Kidney glomerular epithelial cell (primary cell): ENCODE measurements around the gene GCNT2.
"Not testable (repeated sequence)": the region's sequence is repeated elsewhere in the genome, so short reads cannot be mapped to it uniquely, and the experiment has no call there.

Source experiments
- DNase-seq: peaks from one replicate; lab custom pipeline; 2025; lab: John Stamatoyannopoulos, UW

Gene GCNT2

DNA sequence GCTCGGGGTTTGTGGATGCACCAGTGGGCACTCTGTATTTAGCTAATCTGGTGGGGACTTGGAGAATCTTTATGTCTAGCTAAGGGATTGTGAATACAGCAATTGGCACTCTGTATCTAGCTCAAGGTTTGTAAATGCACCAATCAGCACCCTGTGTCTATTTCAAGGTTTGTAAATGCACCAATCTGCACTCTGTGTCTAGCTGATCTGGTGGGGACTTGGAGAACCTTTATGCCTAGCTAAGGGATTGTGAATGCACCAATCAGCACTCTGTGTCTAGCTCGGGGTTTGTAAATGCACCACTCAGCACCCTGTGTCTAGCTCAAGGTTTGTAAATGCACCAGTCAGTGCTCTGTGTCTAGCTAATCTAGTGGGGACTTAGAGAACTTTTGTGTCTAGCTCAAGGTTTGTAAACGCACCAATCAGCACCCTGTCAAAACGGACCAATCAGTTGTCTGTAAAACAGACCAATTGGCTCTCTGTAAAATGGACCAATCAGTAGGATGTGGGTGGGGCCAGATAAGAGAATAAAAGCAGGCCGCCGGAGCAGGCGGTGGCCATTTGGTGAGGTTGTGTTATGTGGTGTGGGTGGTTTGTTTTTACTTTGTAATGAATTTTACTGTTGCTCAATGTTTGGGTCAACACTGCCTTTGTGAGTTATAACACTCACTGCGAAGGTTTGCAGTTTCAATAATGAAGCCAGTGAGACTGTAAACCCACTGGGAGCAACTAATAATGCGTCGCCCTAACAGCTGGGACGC, 139.5 kb downstream of the GCNT2 start:
- DNase-seq = not testable (repeated sequence)

DNA sequence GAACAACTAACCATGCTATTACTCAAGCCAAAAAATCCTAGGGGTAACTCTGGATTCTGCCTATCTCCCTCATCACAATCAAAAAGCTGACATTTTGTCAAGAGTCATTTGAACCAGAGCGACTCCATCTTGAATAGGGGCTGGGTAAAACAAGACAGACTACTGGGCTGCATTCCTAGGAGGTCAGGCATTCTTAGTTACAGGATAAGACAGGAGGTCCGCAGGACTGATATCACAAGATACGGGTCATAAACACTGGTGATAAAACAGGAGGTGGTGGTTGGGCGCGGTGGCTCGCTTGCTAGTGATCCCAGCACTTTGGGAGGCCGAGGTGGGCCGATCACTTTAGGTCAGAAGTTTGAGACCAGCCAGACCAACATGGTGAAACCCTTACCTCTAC, 141.1 kb downstream of the GCNT2 start:
- no peak for DNase-seq

DNA sequence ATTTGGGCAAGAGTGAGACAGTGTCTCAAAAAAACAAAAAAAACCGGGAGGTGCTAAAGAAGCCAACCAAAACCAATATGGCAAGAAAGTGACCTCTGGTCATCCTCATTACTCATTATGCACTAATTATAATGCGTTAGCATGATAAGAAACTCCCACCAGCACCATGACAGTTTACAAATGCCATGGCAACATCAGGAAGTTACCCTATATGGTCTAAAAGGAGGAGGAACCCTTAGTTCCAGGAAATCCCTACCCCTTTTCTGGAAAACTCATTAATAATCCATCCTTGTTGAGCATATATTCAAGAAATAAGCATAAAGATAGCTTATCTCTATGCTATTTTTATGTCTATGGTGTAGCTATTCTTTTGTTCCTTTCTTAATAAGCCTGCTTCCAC, 141.6 kb downstream of the GCNT2 start:
- no peak for DNase-seq

DNA sequence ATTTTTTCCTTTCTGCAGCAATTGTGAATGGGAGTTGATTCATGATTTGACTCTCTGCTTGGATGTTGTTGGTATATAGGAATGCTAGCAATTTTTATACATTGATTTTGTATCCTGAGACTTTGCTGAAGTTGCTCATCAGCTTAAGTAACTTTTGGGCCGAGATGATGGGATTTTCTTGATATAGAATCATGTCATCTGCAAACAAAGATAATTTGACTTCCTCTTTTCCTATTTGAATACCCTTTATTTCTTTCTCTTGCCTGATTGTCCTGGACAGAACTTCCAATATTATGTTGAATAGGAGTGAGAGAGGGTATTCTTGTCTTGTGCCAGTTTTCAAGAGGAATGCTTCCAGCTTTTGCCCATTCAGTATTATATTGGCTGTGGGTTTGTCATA, 144.4 kb downstream of the GCNT2 start:
- DNase-seq = not testable (repeated sequence)

DNA sequence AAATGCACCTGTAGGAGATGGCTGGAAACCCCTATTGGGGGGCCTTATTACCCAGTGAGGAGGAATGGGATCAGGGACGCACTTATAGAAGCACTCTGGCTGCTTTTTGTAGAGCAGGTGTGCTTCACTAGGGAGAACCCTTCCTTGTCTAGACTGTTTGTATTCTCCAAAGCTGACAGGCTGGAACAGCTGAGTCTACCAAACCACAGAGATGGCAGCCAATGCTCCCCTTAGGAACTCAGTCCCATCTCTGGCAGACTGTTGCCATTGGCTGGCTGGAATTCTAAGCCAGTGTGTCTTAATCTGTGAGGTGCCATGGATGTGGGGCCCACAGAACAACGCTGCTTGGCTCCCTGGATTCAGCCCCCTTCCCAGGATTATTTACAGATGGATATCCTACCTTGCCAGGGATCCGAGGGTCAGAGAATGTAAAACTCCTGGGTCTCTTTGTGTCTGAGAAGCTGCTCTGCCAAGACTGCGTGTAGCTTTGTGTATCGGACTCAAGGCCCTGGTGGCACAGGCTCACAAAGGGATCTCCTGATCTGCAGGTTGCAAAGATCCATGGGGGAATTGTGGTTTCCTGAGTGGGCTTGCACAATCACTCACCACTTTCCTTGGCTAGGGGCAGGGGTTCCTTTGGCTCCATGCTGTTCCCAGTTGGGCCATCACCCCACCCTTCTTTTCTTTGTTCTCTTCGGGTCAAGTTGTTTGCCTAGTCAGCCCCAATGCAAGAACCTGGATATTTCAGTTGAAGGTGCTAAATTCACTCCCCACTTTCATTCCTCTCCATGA, 147.2 kb downstream of the GCNT2 start:
- DNase-seq = no peak

DNA sequence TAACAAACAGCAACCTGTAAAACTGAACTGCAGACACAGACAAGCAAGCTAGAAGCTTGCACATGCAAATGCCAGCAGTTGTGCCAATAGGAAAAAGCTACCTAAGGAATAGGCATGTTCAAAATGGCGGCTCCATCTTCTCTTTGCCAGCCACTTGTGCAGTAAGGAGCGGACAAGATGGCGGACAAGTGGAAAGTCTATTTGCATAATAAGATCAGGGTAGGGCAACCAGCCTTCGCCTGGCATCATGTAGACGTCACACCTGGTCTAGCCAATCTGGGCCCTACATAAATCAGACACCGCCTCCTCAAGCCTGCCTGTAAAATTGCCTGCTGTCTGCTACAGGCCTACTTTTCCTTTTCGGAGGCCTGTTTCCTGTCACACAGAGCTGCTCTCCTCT, 155.3 kb downstream of the GCNT2 start:
- DNase-seq = no peak

DNA sequence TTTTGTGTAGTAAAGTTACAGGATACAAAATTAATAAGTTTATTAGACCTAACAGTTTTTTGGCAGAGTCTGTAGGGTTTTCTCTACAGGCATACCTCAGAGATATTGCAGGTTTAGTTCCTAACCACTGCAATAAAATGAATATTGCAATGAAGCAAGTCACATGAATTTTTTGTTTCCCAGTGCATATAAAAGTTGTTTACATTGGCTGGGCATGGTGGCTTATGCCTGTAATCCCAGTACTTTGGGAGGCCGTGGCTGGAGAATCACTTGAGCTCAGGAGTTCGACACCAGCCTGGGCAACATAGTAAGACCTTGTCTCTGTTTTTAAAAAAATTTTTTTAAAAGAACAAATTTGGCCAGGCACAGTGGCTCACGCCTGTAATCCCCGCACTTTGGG, 157.3 kb downstream of the GCNT2 start:
- DNase-seq = no peak
